ENCODE results near the gene PIWIL1.

Gene PIWIL1

GRCh38 chr12:130338794-130339601 is 1.3 kb downstream of the PIWIL1 start:
- no peak for DNase-seq

- no peak for DNase-seq
These were observed 2.3 kb downstream of the PIWIL1 start for GRCh38 chr12:130339951-130340350.

- no peak for DNase-seq
These were observed 4.8 kb downstream of the PIWIL1 start for GRCh38 chr12:130342442-130342841.

- DNase-seq: no peak
These were observed 5.2 kb downstream of the PIWIL1 start for GRCh38 chr12:130342842-130343241.

- DNase-seq: no peak
These were observed 6.8 kb downstream of the PIWIL1 start for GRCh38 chr12:130344529-130344928.

- no peak for DNase-seq
These were observed 7.6 kb downstream of the PIWIL1 start for GRCh38 chr12:130345292-130345691.

- no peak for DNase-seq
These were observed 9.9 kb downstream of the PIWIL1 start for GRCh38 chr12:130347588-130347987.

GRCh38 chr12:130350715-130351114 is 13.0 kb downstream of the PIWIL1 start:
- no peak for DNase-seq

- no peak for DNase-seq
These were observed 13.6 kb downstream of the PIWIL1 start for GRCh38 chr12:130351326-130351725.

GRCh38 chr12:130353081-130353480 is 15.4 kb downstream of the PIWIL1 start:
- no peak for DNase-seq

- DNase-seq: no peak
These were observed 16.7 kb downstream of the PIWIL1 start for GRCh38 chr12:130354407-130354806.

GRCh38 chr12:130356222-130356621 is 18.5 kb downstream of the PIWIL1 start:
- DNase-seq: no peak

- DNase-seq: no peak
These were observed 19.6 kb downstream of the PIWIL1 start for GRCh38 chr12:130357241-130357640.

GRCh38 chr12:130357729-130358330 is 20.1 kb downstream of the PIWIL1 start:
- no peak for DNase-seq

GRCh38 chr12:130362060-130362459 is 24.4 kb downstream of the PIWIL1 start:
- no peak for DNase-seq

GRCh38 chr12:130364578-130364977 is 26.9 kb downstream of the PIWIL1 start:
- no peak for DNase-seq

GRCh38 chr12:130366159-130366558 is 28.5 kb downstream of the PIWIL1 start:
- DNase-seq: no peak

- DNase-seq: no peak
These were observed 29.3 kb downstream of the PIWIL1 start for GRCh38 chr12:130367003-130367402.

- no peak for DNase-seq
These were observed 29.8 kb downstream of the PIWIL1 start for GRCh38 chr12:130367523-130367922.

- DNase-seq: no peak
These were observed 32.1 kb downstream of the PIWIL1 start for GRCh38 chr12:130369816-130370215.

- no peak for DNase-seq
These were observed 33.6 kb downstream of the PIWIL1 start for GRCh38 chr12:130371296-130371695.

GRCh38 chr12:130372936-130373335 is 35.2 kb downstream of the PIWIL1 start:
- no peak for DNase-seq

GRCh38 chr12:130374083-130374482 is 36.4 kb downstream of the PIWIL1 start:
- no peak for DNase-seq
